Skeletal muscle satellite cell (primary cell): ENCODE results near the gene IMMP2L.

Experiments
- H3K27me3 ChIP-seq: 2 replicates; pipeline ENCODE4 v1.7.0; 2013; ENCODE audit warnings: low read length; ENCODE audit not compliant: control insufficient read depth, insufficient read depth
- H3K36me3 ChIP-seq: 2 replicates; pipeline ENCODE4 v1.7.0; 2013; ENCODE audit warnings: mild to moderate bottlenecking, control low read depth, low read length; ENCODE audit not compliant: insufficient read depth
- H3K4me1 ChIP-seq: 2 replicates; pipeline ENCODE4 v1.7.0; 2013; ENCODE audit warnings: low read length; ENCODE audit not compliant: control insufficient read depth, insufficient read depth
- H3K4me2 ChIP-seq: 2 replicates; pipeline ENCODE4 v1.7.0; 2013; ENCODE audit warnings: mild to moderate bottlenecking, low read length
- H3K4me3 ChIP-seq: 2 replicates; pipeline ENCODE4 v1.7.0; 2013; ENCODE audit warnings: low read length
- H3K9ac ChIP-seq: 2 replicates; pipeline ENCODE4 v1.7.0; 2013; ENCODE audit warnings: mild to moderate bottlenecking, low read depth, low read length, moderate library complexity
- H3K9me3 ChIP-seq: replicated peaks from 2 replicates; pipeline ENCODE4 v1.7.0; 2013; ENCODE audit warnings: mild to moderate bottlenecking, control low read depth, low read length

The IMMP2L gene

GRCh38 chr7:111438369-111439289 lies 123.7 kb downstream of the IMMP2L start:
- H3K4me2 ChIP-seq = peak overlapping the region; percentile 53
- H3K9me3 ChIP-seq = no peaks in the 10 kb centered on the region
- H3K27me3 ChIP-seq = no peaks in the 10 kb centered on the region
- peak overlapping the region; percentile 26 for H3K9ac ChIP-seq
- H3K4me1 ChIP-seq = peaks cover 23% of the 10 kb centered on the region
- peak overlapping the region; percentile 3 for H3K4me3 ChIP-seq
- H3K36me3 ChIP-seq = no peaks in the 10 kb centered on the region

- Histone ChIP-seq H3K4me2 (no peak overlapping the region), H3K36me3 (no peaks in the 10 kb centered on the region), H3K27me3 (no peaks in the 10 kb centered on the region), H3K4me3 (no peak overlapping the region), H3K4me1 (peaks cover 23% of the 10 kb centered on the region), H3K9me3 (no peaks in the 10 kb centered on the region), H3K9ac (peak overlapping the region; percentile 26)
Observed at GRCh38 chr7:111437736-111438135, 124.6 kb downstream of the IMMP2L start.

- Histone ChIP-seq H3K27me3 (no peaks in the 10 kb centered on the region), H3K4me3 (no peak overlapping the region), H3K9me3 (no peaks in the 10 kb centered on the region), H3K4me1 (peaks cover 23% of the 10 kb centered on the region), H3K9ac (no peak overlapping the region), H3K36me3 (no peaks in the 10 kb centered on the region), H3K4me2 (no peak overlapping the region)
Observed at GRCh38 chr7:111436608-111437007, 125.7 kb downstream of the IMMP2L start.

- Histone ChIP-seq H3K36me3 (no peaks in the 10 kb centered on the region), H3K4me1 (peaks cover 10% of the 10 kb centered on the region), H3K4me2 (no peak overlapping the region), H3K27me3 (no peaks in the 10 kb centered on the region), H3K9ac (no peak overlapping the region), H3K9me3 (no peaks in the 10 kb centered on the region), H3K4me3 (no peak overlapping the region)
Observed at GRCh38 chr7:111433426-111433825, 128.9 kb downstream of the IMMP2L start.

- no peak overlapping the region for H3K4me2 ChIP-seq
- H3K4me1 ChIP-seq = peaks cover 7% of the 10 kb centered on the region
- no peaks in the 10 kb centered on the region for H3K27me3 ChIP-seq
- H3K9me3 ChIP-seq = no peaks in the 10 kb centered on the region
- H3K4me3 ChIP-seq = no peak overlapping the region
- no peak overlapping the region for H3K9ac ChIP-seq
- H3K36me3 ChIP-seq = no peaks in the 10 kb centered on the region
Observed at GRCh38 chr7:111429781-111430180, 132.5 kb downstream of the IMMP2L start.

GRCh38 chr7:111424768-111425167 lies 137.5 kb downstream of the IMMP2L start:
- H3K9ac ChIP-seq = no peak overlapping the region
- no peak overlapping the region for H3K4me3 ChIP-seq
- no peak overlapping the region for H3K4me2 ChIP-seq
- H3K9me3 ChIP-seq = no peaks in the 10 kb centered on the region
- H3K27me3 ChIP-seq = no peaks in the 10 kb centered on the region
- peaks cover 10% of the 10 kb centered on the region for H3K4me1 ChIP-seq
- H3K36me3 ChIP-seq = no peaks in the 10 kb centered on the region

- Histone ChIP-seq H3K27me3 (no peaks in the 10 kb centered on the region), H3K4me1 (no peaks in the 10 kb centered on the region), H3K4me3 (no peak overlapping the region), H3K9ac (no peak overlapping the region), H3K4me2 (no peak overlapping the region), H3K9me3 (no peaks in the 10 kb centered on the region), H3K36me3 (no peaks in the 10 kb centered on the region)
Observed at GRCh38 chr7:111414374-111414773, 147.9 kb downstream of the IMMP2L start.

GRCh38 chr7:111413739-111414138 lies 148.6 kb downstream of the IMMP2L start:
- Histone ChIP-seq H3K9me3 (no peaks in the 10 kb centered on the region), H3K4me2 (no peak overlapping the region), H3K27me3 (no peaks in the 10 kb centered on the region), H3K4me1 (no peaks in the 10 kb centered on the region), H3K9ac (no peak overlapping the region), H3K4me3 (no peak overlapping the region), H3K36me3 (no peaks in the 10 kb centered on the region)

- Histone ChIP-seq H3K4me1 (no peaks in the 10 kb centered on the region), H3K4me2 (no peak overlapping the region), H3K9me3 (no peaks in the 10 kb centered on the region), H3K9ac (no peak overlapping the region), H3K4me3 (no peak overlapping the region), H3K36me3 (no peaks in the 10 kb centered on the region), H3K27me3 (no peaks in the 10 kb centered on the region)
Observed at GRCh38 chr7:111410899-111411298, 151.4 kb downstream of the IMMP2L start.

- Histone ChIP-seq H3K27me3 (no peaks in the 10 kb centered on the region), H3K36me3 (no peaks in the 10 kb centered on the region), H3K9me3 (no peaks in the 10 kb centered on the region), H3K4me3 (no peak overlapping the region), H3K4me1 (no peaks in the 10 kb centered on the region), H3K4me2 (no peak overlapping the region), H3K9ac (no peak overlapping the region)
Observed at GRCh38 chr7:111409714-111410422, 152.4 kb downstream of the IMMP2L start.

GRCh38 chr7:111408724-111409123 lies 153.6 kb downstream of the IMMP2L start:
- Histone ChIP-seq H3K27me3 (no peaks in the 10 kb centered on the region), H3K4me2 (no peak overlapping the region), H3K36me3 (no peaks in the 10 kb centered on the region), H3K4me3 (no peak overlapping the region), H3K9ac (no peak overlapping the region), H3K9me3 (no peaks in the 10 kb centered on the region), H3K4me1 (no peaks in the 10 kb centered on the region)
